CD14-positive monocyte (primary cell): ENCODE results near the gene DUOXA1. TPM values are rescaled to one million over a fixed set of nuclear protein-coding genes. Genes with fewer than 3 reads are reported as not detected.

Source experiments
- DNase-seq, 3 donors: peaks; one replicate each; pipeline ENCODE4 v3.0.0-alpha.2; 2011 to 2022
- H2AFZ ChIP-seq: 2 replicates; pipeline ENCODE4 v1.6.0; 2012; ENCODE audit warnings: mild to moderate bottlenecking, low read depth, low read length, inconsistent platforms; ENCODE audit not compliant: insufficient read depth, poor library complexity, severe bottlenecking
- H3K27ac ChIP-seq, 2 donors: 1 replicate in 1 of 2; 2 replicates in 1 of 2; pipeline ENCODE4 v1.5.1; 2012 to 2013; ENCODE audit warnings: low read length in 2 of 2, control low read depth in 1 of 2, inconsistent platforms in 1 of 2, low read depth in 1 of 2, mild to moderate bottlenecking in 1 of 2
- H3K27me3 ChIP-seq, 2 donors: one replicate each; pipeline versions ENCODE4 v1.6.0 to v1.6.1; 2011 to 2013; ENCODE audit warnings: low read length in 2 of 2; ENCODE audit not compliant: control insufficient read depth in 2 of 2, insufficient read depth in 2 of 2
- H3K36me3 ChIP-seq, 2 donors: replicated peaks in 1 of 2; 1 replicate in 1 of 2; 2 replicates in 1 of 2; pipeline versions ENCODE4 v1.5.1 to v1.6.1; 2012 to 2013; ENCODE audit warnings: low read length in 2 of 2, control low read depth in 1 of 2, inconsistent platforms in 1 of 2, mild to moderate bottlenecking in 1 of 2; ENCODE audit not compliant: insufficient read depth in 2 of 2, control insufficient read depth in 1 of 2
- H3K4me1 ChIP-seq, 2 donors: 1 replicate in 1 of 2; 2 replicates in 1 of 2; pipeline versions ENCODE4 v1.5.1 to v1.6.1; 2012 to 2013; ENCODE audit warnings: low read length in 2 of 2, control low read depth in 1 of 2, inconsistent platforms in 1 of 2, mild to moderate bottlenecking in 1 of 2, moderate library complexity in 1 of 2; ENCODE audit not compliant: insufficient read depth in 2 of 2, control insufficient read depth in 1 of 2
- H3K4me2 ChIP-seq: replicated peaks from 2 replicates; pipeline ENCODE3; 2012; ENCODE audit warnings: low read length, moderate library complexity, mild to moderate bottlenecking; ENCODE audit not compliant: poor library complexity, severe bottlenecking; ENCODE audit errors: extremely low read depth
- H3K4me3 ChIP-seq, 3 experiments: fragments of 200-600 bp in 1 of 3; sonication (generic) in 1 of 3; replicated peaks in 1 of 3; 1 replicate in 2 of 3; 2 replicates in 1 of 3; pipeline ENCODE4 v1.5.1; 2011 to 2013; ENCODE audit warnings: low read length in 3 of 3, mild to moderate bottlenecking in 3 of 3, control low read depth in 2 of 3, low read depth in 2 of 3, inconsistent platforms in 1 of 3, moderate library complexity in 1 of 3
- H3K79me2 ChIP-seq: 2 replicates; pipeline ENCODE4 v1.6.0; 2012; ENCODE audit warnings: mild to moderate bottlenecking, control low read depth, inconsistent platforms, low read length, moderate library complexity; ENCODE audit not compliant: insufficient read depth
- H3K9ac ChIP-seq: 2 replicates; pipeline ENCODE4 v1.6.0; 2017; ENCODE audit warnings: low read length, mild to moderate bottlenecking; ENCODE audit not compliant: insufficient read depth, poor library complexity, severe bottlenecking
- H3K9me3 ChIP-seq, 2 donors: replicated peaks in 1 of 2; 1 replicate in 1 of 2; 2 replicates in 1 of 2; pipeline versions ENCODE4 v1.5.1 to v1.6.1; 2012 to 2013; ENCODE audit warnings: low read length in 2 of 2, control low read depth in 1 of 2; ENCODE audit not compliant: control insufficient read depth in 1 of 2, insufficient read depth in 1 of 2
- H4K20me1 ChIP-seq: 2 replicates; pipeline ENCODE4 v1.6.0; 2012; ENCODE audit warnings: mild to moderate bottlenecking, low read length, control low read depth, moderate library complexity; ENCODE audit not compliant: insufficient read depth
- H3K27ac Mint-ChIP-seq, 7 donors: one replicate each; pipeline ENCODE4 v1.8.0; 2020; ENCODE audit warnings: mild to moderate bottlenecking in 7 of 7, mixed read lengths in 7 of 7, moderate library complexity in 6 of 7, inconsistent platforms in 2 of 7
- H3K27me3 Mint-ChIP-seq, 3 donors: one replicate each; pipeline ENCODE4 v1.8.0; 2021 to 2022; ENCODE audit warnings: low read depth in 3 of 3, mild to moderate bottlenecking in 3 of 3, mixed read lengths in 3 of 3, moderate library complexity in 3 of 3, inconsistent platforms in 1 of 3
- H3K36me3 Mint-ChIP-seq, 2 donors: one replicate each; pipeline ENCODE4 v1.8.0; 2020; ENCODE audit warnings: mixed read lengths in 2 of 2, inconsistent platforms in 1 of 2, mild to moderate bottlenecking in 1 of 2
- H3K4me1 Mint-ChIP-seq: one replicate; pipeline ENCODE4 v1.8.0; 2020; ENCODE audit warnings: mild to moderate bottlenecking, mixed read lengths
- H3K4me3 Mint-ChIP-seq, 2 donors: one replicate each; pipeline ENCODE4 v1.8.0; 2020; ENCODE audit warnings: mild to moderate bottlenecking in 2 of 2, mixed read lengths in 2 of 2, moderate library complexity in 1 of 2
- H3K9me3 Mint-ChIP-seq, 7 donors: one replicate each; pipeline ENCODE4 v1.8.0; 2020 to 2022; ENCODE audit warnings: mixed read lengths in 7 of 7, mild to moderate bottlenecking in 6 of 7, moderate library complexity in 6 of 7, inconsistent platforms in 2 of 7
- WGBS: methylation state at CpG from one replicate; pipeline ENCODE4 v1.1.5; 2013; ENCODE audit warnings: missing lambda C conversion rate; ENCODE audit not compliant: insufficient coverage; 5-methylcytosine and 5-hydroxymethylcytosine counted together
- intact Hi-C, 2 donors: fragments of 100-400 bp; cut with micrococcal nuclease; formaldehyde crosslinking; loops; one replicate each; pipeline versions ENCODE4 v1.15.0 to v1.15.1; 2023
- polyA plus RNA-seq, 3 donors: library from polyadenylated mRNA; depleted of rRNA in 1 of 3; unstranded in 2 of 3; stranded (reverse) in 1 of 3; fragments of 300-500 nt in 2 of 3; fragments of >200 nt in 1 of 3; fragmentation: Illumina TruSeq in 2 of 3; gene quantifications; 1 replicate in 2 of 3; 2 replicates in 1 of 3; pipeline ENCODE4 v1.2.3, GENCODE V29; 2012 to 2021
- TF ChIP-seq, protein P1 (sequence below): fragments of 200-600 bp; IDR thresholded peaks from one replicate; pipeline ENCODE4 v1.8.0; 2022; ENCODE audit warnings: antibody characterized with exemption, mild to moderate bottlenecking

The DUOXA1 gene
- polyA plus RNA-seq, 3 donors: not detected

DNA sequence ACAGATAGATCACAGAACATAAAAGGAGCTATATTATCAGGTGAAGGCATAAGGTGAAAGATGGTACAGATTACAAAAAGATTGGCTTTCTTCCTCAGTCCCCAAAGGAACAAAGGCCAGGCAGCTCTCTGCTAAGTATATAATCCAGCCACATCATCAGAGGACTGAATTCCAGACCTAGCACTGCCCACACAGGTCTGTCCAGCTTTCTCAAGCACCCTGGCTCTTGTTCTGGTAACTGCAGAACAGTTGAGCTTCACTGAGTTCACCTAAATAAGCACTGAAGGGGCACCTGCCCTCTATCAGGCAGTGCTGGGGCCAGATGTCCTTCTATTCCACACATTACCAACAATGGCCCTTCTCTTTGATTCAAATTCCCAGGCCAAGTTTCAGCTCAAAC, 6.3 kb downstream of the DUOXA1 start:
- Mint-ChIP-seq H3K4me3 (no peak overlapping the region), H3K36me3 (no peaks in the 10 kb centered on the region), H3K27me3 (peaks cover 34 to 51% (median 42%) of the 10 kb centered on the region in 3 donors), H3K27ac (no peak overlapping the region), H3K9me3 (peaks cover 0 to 4% (median 0%) of the 10 kb centered on the region in 7 donors), H3K4me1 (peaks cover 6% of the 10 kb centered on the region)
- Histone ChIP-seq H4K20me1 (no peaks in the 10 kb centered on the region), H3K79me2 (no peaks in the 10 kb centered on the region), H3K27me3 (peaks cover 24 to 27% of the 10 kb centered on the region in 2 donors), H3K4me2 (no peak overlapping the region), H3K4me1 (peaks cover 0 to 5% of the 10 kb centered on the region in 2 donors), H3K9me3 (no peaks in the 10 kb centered on the region), H3K27ac (no peak overlapping the region), H3K36me3 (no peaks in the 10 kb centered on the region), H3K4me3 (no peak overlapping the region), H3K9ac (no peak overlapping the region), H2AFZ (no peak overlapping the region)
- DNase-seq: no peak
- intact Hi-C loops: loop anchor here in 1 of 2 donors (5.0 kb wide), 1 partner anchor 84 kb away; no protein-coding TSS in a partner anchor
- TF ChIP-seq, protein P1, sequence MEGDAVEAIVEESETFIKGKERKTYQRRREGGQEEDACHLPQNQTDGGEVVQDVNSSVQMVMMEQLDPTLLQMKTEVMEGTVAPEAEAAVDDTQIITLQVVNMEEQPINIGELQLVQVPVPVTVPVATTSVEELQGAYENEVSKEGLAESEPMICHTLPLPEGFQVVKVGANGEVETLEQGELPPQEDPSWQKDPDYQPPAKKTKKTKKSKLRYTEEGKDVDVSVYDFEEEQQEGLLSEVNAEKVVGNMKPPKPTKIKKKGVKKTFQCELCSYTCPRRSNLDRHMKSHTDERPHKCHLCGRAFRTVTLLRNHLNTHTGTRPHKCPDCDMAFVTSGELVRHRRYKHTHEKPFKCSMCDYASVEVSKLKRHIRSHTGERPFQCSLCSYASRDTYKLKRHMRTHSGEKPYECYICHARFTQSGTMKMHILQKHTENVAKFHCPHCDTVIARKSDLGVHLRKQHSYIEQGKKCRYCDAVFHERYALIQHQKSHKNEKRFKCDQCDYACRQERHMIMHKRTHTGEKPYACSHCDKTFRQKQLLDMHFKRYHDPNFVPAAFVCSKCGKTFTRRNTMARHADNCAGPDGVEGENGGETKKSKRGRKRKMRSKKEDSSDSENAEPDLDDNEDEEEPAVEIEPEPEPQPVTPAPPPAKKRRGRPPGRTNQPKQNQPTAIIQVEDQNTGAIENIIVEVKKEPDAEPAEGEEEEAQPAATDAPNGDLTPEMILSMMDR: no peak

DNA sequence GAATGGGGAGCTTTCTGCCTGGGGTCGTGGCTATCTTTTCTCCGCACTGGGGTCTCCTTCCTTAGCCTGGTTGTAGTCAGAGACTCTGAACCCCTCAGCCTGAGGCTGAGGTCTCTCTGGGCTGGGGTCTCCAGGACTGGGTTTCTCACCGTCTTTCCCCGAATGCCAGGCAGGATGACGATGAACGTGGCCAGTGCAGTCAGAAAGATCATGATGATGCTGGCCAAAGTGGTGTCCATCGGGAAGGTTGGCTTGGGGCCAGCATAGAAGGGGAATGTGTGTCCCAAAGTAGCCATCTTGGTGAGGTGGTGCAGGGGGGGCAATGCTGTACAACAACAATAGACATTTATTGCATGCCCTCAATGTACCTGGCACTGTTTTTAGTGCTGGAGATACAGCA, 7.0 kb downstream of the DUOXA1 start:
- no peak overlapping the region for H3K4me3 Mint-ChIP-seq
- H3K27ac Mint-ChIP-seq: no peak overlapping the region
- TF ChIP-seq, protein P1: no peak
- H3K79me2 ChIP-seq: no peaks in the 10 kb centered on the region
- DNase-seq: no peak
- H3K4me1 ChIP-seq: peaks cover 2 to 8% of the 10 kb centered on the region in 2 donors
- H3K4me3 ChIP-seq: no peak overlapping the region
- peaks cover 33 to 50% (median 40%) of the 10 kb centered on the region in 3 donors for H3K27me3 Mint-ChIP-seq
- no peak overlapping the region for H2AFZ ChIP-seq
- H4K20me1 ChIP-seq: no peaks in the 10 kb centered on the region
- H3K36me3 Mint-ChIP-seq: peaks cover 0 to 1% of the 10 kb centered on the region in 2 donors
- H3K9me3 ChIP-seq: peaks cover 0 to 1% of the 10 kb centered on the region in 2 donors
- peaks cover 11% of the 10 kb centered on the region for H3K4me1 Mint-ChIP-seq
- H3K27me3 ChIP-seq: peaks cover 18 to 24% of the 10 kb centered on the region in 2 donors
- 92% methylated on average over 7 of the region's 7 CpGs for WGBS
- no peak overlapping the region for H3K9ac ChIP-seq
- no peaks in the 10 kb centered on the region for H3K36me3 ChIP-seq
- H3K4me2 ChIP-seq: no peak overlapping the region
- no peak overlapping the region for H3K27ac ChIP-seq
- intact Hi-C loops: loop anchor here in 1 of 2 donors (5.0 kb wide), 1 partner anchor 85 kb away; no protein-coding TSS in a partner anchor
- H3K9me3 Mint-ChIP-seq: peaks cover 0 to 4% (median 2%) of the 10 kb centered on the region in 7 donors
